GM19463 (cell line): ENCODE measurements around the gene PDXP.
"Not testable (repeated sequence)": the region's sequence is repeated elsewhere in the genome, so short reads cannot be mapped to it uniquely, and the experiment has no call there.

ENCODE experiments used
- ATAC-seq: cut with Tn5 transposase; IDR thresholded peaks from one replicate; pipeline ENCODE4 v1.9.1; 2021; ENCODE audit warnings: mild to moderate bottlenecking, moderate library complexity; ENCODE audit not compliant: unreplicated experiment

The PDXP gene

DNA sequence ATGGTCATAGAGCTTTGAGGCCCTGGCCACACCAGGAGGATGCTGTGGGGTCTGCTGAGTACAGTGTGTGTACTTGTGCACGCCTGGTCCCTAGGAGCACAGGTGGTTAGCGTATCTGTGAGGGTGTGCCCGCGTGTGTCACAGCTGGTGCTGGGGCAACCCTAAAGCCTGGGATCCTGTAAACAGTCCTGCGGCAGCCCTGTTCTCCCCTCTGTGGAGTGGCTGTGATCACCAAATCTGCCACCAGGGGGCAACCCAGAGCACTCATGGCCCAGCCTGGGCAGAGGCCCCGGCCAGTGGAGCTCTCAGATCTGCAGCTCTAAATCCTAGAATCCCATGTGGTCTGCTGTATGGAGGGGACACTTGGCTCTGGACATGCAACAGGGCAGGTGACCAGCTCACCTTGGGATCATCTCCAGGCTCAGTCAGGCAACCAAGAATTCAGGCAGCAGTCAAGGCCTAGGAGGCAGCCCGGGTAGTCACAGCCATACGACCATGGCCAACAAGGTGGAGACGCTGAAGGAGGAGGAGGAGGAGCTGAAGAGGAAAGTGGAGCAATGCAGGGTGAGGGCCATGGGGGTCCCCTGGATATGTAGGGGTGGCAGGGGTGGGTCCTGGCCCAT is 15.2 kb upstream of the PDXP start:
- ATAC-seq, result no peak

DNA sequence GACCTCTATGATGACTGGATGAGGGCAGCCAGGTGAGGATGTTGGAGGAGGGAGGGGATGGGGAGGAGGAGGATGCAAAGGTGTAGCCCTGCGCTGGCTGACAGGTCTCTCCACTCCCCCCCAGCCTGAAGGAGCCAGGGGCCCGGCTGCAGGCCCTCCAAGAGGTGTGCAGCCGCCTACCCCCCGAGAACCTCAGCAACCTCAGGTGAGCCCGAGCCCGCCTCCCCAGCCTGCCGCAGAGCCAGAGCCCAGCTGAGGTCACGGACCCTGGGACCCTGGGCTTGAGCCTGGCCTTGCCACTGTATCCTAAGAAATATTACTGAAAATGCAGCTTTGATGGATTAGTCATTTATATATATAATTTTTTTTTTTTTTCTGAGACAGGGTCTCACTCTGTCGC is 11.2 kb upstream of the PDXP start:
- no peak for ATAC-seq

DNA sequence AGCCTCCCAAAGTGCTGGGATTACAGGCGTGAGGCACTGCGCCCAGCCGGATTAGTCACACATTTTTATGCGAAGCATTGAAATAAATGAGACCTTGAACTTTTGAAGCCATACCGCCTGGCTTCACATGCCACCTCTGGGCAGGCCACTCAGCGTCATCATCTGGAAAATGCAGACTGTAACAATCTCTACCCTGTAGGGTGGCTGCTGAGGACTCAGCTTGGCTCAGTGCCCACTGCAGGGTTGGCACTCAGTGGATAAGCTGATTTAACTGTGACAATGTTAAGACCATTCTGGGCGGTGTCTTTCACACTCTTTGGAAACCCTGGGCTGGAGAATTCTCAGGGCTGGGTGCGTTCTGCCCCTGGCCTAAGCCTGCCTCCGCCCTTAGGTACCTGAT is 10.6 kb upstream of the PDXP start:
- no peak for ATAC-seq

DNA sequence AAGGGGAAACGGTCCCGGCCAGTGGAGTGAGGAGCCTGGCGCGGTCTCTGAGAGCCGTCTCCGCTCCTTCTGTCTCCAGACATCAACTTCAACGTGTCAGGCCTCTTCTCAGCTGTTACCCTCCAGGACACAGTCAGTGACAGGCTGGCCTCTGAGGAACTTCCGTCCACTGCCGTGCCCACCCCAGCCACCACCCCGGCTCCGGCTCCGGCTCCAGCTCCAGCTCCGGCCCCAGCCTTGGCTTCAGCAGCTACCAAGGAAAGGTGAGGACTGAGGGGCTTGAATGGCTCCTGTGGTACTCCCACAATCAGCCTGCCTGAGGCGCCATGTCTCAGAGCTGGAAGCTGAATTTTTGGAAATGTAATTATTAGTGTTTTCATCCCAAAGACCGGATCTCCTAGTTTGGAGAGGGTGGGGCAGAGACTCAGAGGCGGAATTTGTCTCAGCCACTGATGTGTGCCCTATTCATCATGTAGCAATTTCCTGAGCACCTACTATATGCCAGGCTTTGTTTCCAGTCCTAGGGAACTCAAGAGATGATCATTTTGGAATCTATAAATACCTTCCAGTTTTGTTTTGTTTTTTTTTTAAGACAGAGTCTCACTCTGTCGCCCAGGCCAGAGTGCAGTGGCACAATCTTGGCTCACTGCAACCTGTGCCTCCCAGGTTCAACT is 7.9 kb upstream of the PDXP start:
- no peak for ATAC-seq

DNA sequence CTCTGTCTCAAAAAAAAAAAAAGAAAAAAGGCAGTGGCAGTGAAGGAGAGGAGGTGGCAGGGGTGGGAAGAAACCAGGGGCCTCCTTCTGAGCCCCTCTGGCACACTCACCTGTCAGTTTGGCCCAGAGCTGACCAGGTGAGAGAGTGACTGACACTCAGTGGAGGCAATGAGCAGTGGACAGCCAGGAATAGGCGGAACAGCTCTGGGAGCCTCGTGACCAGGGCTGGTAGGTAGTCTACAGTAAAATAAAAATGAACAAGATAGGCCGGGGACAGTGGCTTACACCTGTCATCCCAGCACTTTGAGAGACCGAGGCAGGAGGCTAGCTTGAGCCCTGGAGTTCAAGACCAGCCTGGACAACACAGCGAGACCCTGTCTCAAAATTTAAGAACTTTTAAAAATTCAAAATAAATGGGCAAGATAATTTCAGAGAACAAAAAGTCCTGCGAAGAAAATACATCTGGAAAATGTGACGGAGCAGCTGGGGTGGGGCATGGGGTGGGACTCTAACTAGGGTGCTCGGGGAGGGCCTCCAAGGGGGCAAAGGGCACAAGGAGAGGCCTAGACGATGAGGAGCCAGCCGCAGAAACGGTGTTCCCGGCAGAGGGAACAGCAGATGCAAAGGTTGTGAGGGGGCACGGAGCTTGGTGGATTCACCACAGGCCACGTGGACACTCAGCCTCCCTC is 3.8 kb upstream of the PDXP start:
- no peak for ATAC-seq

DNA sequence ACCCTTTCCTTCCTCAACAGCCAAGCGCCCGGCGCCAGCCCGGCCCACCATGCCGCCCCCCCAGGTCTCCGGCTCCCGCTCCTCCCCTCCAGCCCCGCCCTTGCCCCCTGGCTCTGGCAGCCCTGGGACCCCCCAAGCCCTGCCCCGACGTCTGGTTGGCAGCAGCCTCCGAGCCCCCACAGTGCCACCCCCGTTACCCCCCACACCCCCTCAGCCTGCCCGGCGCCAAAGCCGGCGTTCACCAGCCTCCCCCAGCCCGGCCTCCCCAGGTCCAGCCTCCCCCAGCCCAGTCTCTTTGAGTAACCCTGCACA is 3.3 kb upstream of the PDXP start:
- no peak for ATAC-seq

DNA sequence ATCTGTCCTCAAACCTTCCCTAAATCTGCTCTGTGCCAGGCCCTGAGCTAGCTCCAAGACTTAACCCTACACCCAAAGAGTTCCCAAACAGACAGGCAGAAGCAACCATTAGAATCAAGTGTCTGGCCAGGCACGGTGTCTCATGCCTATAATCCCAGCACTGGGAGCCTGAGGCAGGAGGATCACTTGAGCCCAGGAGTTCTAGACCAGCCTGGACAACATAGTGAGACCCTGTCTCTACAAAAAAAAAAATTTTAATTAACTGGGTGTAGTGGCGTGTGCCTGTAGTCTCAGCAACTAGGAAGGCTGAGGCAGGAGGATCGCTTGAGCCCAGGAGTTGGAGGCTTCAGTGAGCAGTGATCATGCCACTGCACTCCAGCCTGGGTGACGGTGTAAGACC is 1.9 kb upstream of the PDXP start:
- ATAC-seq, result not testable (repeated sequence)

DNA sequence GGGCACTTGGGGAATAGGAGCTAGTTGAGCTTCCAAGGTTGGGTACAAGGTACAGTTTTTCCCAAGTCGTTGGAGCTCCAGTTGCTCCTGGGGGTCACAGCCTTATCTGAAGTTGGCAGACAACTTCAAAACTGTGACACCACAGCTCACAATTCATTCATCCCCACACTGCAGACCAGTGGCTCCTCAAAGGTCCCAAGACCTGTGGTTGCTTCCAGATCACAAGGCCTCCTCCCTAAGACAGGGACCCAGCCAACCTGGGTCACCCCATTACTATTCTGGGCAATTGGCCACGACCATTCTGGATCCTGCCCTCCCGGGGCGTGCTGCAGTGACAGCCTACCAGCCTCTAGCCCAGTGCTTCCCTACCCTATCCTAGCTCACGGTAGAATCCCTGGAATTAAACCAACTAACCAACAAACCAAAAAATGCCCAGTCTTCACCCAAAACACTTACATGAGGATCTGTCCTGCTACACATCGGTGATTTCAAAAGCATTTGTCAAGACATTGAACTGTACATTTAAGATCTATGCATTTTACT is 862 bp upstream of the PDXP start:
- ATAC-seq, result no peak

DNA sequence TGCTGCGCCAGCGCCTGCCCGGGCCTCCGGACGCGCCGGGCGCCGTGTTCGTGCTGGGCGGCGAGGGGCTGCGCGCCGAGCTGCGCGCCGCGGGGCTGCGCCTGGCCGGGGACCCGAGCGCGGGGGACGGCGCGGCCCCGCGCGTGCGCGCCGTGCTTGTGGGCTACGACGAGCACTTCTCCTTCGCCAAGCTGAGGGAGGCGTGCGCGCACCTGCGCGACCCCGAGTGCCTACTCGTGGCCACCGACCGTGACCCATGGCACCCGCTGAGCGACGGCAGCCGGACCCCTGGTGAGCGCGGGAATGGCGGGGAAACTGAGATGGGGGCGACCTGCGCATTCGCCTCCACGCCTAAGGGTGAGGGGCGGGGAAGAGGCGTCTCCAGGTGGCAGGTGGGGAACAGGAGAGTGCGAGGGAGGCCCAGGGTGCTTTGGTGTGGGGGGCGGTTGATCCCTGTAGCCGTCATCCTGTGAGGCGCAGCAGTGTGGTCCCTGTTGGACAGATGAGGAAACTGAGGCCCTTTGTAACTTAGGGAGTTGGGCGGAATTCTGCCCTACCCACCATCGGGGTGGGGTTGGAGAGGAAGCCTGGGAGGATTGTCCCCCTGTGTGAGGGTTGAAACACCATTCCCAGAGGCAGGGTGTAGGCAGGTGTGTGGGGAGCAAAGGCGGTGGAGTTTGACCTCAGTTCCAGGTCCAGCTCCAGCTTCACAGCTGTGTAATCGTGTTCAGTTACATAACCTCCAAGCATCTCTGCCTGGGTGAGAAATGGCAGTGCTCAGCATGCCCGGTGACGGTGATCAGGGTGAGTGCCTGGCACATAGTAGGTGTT is 758 bp downstream of the PDXP start:
- ATAC-seq, result peak; percentile 3

DNA sequence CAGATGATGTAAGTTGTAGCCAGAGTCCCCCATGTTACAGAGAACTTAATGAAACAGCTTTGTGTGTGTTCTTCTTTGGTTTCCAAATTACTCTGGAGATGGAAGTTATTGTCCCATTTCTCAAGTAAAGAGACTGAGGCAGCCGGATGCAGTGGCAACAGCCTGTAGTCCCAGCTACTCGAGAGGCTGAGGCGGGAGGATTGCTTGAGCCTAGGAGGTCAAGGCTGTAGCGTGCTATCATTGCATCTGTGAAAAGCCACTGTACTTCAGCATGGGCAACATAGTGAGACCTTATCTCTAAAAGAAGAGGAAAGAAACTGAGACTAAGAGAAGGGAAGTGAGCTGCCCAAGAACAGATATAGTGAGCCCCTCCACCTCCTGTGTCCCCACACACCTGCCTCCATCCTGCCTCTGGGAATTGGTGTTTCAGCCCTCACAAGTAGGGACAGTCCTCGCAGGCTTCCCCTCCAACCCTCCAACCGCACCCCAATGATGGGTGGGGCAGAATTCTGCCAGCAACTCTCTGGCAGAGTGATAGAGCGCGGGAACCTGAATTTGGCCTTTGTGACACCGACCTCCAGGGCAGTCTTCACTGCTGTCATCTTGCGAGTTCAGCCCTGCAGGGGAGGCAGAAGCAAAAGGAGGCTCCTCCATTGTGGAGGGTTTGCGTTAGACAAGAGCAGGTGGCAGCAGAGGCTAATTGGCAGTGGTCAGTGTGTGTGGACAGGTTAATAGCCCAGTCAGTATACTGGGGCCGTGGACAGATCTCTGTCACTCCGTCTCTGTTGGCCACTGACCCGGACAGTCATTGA is 1.6 kb downstream of the PDXP start:
- no peak for ATAC-seq

DNA sequence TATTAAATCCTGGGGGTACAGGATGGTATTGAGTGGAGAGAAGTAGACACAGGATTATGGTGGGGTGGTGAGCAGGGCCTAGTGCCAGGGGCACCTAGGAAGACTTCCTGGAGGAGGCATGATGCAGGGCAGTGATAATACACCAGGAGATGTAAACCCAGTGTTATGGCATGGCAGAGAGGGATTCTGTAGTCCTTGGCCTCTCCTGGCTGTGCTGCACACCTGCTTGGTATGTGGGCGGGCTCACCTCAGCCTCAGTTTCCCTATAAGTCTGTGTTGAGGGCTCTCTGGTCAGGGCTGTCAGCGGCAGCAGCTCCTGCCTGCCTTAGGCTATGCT is 2.2 kb downstream of the PDXP start:
- no peak for ATAC-seq

DNA sequence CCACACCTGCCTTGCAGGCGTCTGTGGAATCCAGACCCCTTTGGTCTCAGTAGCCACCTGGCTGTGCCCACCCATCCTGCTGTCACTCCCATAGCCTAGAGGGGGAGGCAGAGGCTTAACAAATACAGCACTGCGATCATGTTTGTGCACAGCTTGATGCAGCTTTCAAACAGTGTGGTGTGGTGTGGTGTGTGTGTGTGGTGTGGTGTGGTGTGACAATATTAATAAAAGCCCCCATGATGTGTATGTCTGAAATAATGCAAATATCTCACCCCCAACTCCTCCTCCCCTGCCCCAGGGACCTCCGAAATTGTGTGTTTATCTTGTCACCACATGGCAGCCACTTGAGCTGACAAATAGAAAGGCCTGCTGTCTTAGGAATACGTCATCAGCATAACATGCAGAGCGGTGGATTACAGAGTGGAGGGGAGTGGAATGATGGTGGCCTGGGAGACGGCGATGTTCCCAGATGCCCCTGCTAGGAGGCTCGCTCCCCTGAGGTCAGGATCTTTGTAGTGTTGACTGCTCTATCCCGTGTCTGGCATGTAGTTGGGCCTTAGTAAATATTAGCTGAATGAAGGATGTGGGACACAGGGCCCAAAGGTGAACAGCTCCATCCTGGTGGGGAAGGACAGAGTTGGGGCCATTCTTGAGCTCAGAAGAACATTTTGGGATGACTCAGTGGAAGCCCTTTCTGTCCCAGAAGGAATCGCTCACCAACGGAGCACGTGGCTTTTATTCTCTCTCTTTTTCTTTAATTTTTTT is 2.8 kb downstream of the PDXP start:
- ATAC-seq, result no peak

DNA sequence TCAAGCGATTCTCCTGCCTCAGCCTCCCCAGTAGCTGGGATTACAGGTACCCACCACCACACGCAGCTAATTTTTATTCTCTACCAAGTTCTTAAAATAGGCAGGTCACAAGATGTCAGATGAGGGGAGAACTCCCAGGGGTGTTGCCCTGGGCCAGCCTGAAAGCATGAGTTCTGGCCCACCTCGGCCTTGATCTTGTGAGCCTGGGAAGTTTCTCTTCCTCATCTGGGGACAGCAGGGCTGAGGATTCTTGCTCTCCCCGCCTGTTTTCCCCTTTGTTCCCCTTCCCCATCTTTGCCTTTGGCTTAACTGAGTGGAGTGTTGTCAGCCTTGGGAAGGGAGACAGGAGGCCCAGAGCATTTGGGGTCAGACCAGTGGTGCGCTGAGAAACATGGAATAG is 3.5 kb downstream of the PDXP start:
- ATAC-seq, result no peak

DNA sequence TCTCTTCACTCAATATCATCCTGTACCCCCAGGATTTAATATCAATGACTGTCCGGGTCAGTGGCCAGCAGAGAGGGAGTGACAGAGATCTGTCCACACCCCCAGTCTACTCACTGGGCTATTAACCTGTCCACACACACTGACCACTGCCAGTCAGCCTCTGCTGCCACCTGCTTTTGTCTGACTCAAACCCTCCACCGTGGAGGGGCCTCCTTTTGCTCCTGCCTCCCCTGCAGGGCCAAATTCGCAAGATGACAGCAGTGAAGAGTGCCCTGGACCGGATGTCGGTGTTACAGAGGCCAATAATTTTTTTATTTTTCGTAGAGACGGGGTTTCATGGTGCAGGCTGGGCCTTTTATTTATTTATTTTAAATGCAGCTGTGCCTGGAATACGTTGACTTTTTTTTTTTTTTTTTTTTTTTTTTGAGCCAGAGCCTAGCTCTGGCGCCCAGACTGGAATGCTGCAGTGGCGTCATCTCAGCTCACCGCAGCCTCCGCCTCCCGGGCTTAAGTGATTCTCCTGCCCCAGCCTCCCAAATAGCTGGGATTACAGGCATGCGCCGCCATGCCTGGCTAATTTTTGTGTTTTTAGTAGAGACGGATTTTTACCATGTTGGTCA is 5.1 kb downstream of the PDXP start:
- no peak for ATAC-seq

DNA sequence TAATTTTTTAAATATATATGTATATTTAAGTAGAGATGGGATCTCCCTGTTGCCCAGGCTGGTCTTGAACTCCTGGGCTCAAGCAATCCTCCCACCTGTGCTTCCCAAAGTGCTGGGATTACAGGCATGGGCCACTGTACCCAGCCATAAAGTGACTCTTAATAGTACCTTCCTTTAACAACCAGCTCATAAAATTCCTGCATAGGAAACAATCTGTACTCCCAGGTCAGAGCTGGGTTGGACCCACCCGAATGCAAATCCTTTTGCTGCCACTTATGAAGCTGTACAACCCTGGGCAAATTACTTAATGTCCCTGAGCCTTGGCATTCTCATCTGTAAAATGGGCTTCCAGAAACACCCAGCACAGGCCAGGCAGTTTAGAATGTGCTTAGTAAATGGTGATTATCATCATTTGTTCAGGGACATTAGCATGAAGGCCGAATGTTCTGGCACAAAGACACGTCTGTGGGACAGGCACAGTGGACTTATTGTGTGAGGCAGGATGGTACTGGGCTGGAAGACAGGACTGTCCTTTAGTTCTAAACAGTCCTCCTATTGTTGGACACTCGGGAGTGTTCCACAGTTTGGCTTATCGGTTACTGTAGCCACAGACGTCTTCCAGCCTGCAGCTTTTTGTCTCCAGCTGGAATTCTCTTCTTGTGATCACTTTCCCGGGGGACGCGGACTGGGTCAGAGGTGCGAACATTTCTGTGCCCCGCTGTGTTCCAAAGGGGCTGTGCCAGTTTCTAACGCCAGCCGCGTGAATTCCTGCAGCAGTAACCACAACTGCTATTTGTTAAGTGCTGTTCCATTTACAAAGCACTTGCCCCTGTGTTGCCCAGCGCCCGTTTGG is 6.0 kb downstream of the PDXP start:
- ATAC-seq, result no peak

DNA sequence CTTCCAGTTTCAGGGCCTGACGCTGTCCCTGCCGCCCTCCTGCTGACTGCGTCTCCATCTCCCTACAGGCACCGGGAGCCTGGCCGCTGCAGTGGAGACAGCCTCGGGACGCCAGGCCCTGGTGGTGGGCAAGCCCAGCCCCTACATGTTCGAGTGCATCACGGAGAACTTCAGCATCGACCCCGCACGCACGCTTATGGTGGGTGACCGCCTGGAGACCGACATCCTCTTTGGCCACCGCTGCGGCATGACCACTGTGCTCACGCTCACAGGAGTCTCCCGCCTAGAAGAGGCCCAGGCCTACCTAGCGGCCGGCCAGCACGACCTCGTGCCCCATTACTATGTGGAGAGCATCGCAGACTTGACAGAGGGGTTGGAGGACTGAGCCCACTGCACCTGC is 7.0 kb downstream of the PDXP start:
- no peak for ATAC-seq

DNA sequence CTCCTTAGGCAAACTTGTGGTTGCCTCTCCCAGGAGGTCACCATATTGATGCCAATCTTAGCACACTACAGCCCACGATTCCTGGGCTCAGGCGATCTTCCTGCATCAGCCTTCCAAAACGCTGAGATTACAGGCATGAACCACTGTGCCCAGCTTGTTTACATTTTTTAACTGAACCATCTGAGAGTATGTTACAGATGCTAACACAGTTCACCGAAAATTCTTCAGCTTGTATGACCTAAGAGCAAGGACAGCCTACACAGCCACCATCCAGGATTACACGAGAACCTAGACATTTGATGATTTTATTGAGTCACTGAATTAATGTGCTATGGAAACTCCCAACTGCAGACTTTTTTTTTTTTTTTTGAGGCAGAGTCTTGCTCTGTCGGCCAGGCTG is 11.1 kb downstream of the PDXP start:
- ATAC-seq, result no peak

DNA sequence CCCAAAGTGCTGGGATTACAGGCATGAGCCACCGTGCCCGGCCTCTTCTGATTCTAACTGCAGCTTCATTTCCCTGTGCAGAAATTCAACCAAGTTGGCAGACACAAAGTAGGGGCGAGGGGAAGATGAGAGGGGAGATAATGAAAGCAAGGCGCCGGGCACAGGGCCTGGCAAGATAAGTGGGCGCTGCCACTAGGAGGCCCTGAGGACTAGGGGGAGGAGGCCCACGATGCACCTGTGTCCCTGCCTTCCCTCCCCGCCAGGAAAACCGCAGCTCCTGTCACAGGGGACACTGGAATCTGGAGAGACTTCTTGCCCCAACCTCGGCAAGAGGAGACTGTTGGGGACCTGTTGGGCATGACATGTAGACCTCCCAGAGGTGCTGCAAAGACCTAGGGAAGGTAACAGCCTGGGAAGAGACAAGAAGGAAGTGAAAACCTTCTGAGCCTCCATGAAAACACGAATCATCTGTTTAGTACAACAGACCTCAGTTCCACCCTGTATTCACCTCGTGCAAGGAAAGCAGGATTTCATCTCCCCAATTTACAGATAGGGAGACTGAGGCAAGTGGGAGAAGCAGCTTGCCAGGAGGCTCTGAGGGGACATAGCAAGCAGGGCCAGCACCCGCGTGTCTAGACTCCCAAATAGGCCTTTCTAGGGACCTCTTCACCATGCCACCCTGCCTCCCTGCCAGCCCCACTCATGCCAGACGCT is 13.8 kb downstream of the PDXP start:
- ATAC-seq, result no peak
